HUES48 (cell line): ENCODE data around the gene B4GALT4.

Source experiments
- H3K27ac ChIP-seq: one replicate; pipeline ENCODE4 v1.7.0; 2013; ENCODE audit warnings: low read depth, low read length, inconsistent platforms
- H3K27me3 ChIP-seq: 2 replicates; pipeline ENCODE4 v1.6.1; 2013; ENCODE audit warnings: mild to moderate bottlenecking, low read length; ENCODE audit not compliant: control insufficient read depth, insufficient read depth
- H3K36me3 ChIP-seq: 2 replicates; pipeline ENCODE4 v1.6.1; 2013; ENCODE audit warnings: low read length; ENCODE audit not compliant: control insufficient read depth, insufficient read depth
- H3K4me1 ChIP-seq: 2 replicates; pipeline ENCODE4 v1.6.1; 2013; ENCODE audit warnings: mild to moderate bottlenecking, low read length; ENCODE audit not compliant: control insufficient read depth, insufficient read depth
- H3K4me3 ChIP-seq: 2 replicates; pipeline ENCODE4 v1.5.1; 2013; ENCODE audit warnings: mild to moderate bottlenecking, low read depth, low read length
- H3K9ac ChIP-seq: 2 replicates; pipeline ENCODE4 v1.6.1; 2013; ENCODE audit warnings: mild to moderate bottlenecking, low read depth, low read length, moderate library complexity
- H3K9me3 ChIP-seq: 2 replicates; pipeline ENCODE4 v1.6.1; 2013; ENCODE audit warnings: low read length; ENCODE audit not compliant: control insufficient read depth, insufficient read depth

The B4GALT4 gene

GRCh38 chr3:119237299-119237698 is 3.4 kb downstream of the B4GALT4 start:
- Histone ChIP-seq H3K4me3 (no peak overlapping the region), H3K9me3 (no peaks in the 10 kb centered on the region), H3K27ac (no peak overlapping the region), H3K4me1 (peaks cover 7% of the 10 kb centered on the region; the same call in 1 of the 2 replicates), H3K36me3 (peaks cover 48% of the 10 kb centered on the region), H3K9ac (no peak overlapping the region), H3K27me3 (no peaks in the 10 kb centered on the region)

DNA sequence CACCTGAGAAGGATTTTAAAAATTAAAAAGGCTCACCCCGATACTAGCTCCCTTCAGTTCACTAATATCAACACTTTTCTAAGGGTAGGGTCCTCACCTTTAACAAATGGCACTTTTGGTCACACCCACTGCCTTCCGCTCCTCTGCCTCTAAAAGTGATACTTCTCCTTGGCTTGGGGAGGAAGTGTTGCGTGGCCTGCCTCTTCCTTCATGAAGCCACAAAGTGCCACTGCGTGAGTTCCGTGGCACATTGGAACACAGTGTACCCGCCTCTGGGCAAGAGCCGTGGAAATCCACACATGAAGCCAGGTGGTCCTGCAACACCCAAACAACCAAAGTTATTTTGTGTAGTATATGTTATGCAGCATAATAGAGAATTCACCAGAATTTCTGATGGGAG is 3.9 kb downstream of the B4GALT4 start:
- Histone ChIP-seq H3K4me1 (peaks cover 7% of the 10 kb centered on the region; the same call in 1 of the 2 replicates), H3K4me3 (no peak overlapping the region), H3K9ac (no peak overlapping the region), H3K27ac (no peak overlapping the region), H3K36me3 (peaks cover 53% of the 10 kb centered on the region), H3K27me3 (no peaks in the 10 kb centered on the region), H3K9me3 (no peaks in the 10 kb centered on the region)

- H3K9me3 ChIP-seq, result no peaks in the 10 kb centered on the region
- H3K27ac ChIP-seq, result no peak overlapping the region
- no peak overlapping the region for H3K4me3 ChIP-seq
- no peaks in the 10 kb centered on the region for H3K27me3 ChIP-seq
- 0 out of 2 replicates have a peak, but pooled peaks cover 5% of the 10 kb centered on the region for H3K4me1 ChIP-seq
- peaks cover 66% of the 10 kb centered on the region for H3K36me3 ChIP-seq
- H3K9ac ChIP-seq, result no peak overlapping the region
These were observed 5.5 kb downstream of the B4GALT4 start for GRCh38 chr3:119235151-119235550.

DNA sequence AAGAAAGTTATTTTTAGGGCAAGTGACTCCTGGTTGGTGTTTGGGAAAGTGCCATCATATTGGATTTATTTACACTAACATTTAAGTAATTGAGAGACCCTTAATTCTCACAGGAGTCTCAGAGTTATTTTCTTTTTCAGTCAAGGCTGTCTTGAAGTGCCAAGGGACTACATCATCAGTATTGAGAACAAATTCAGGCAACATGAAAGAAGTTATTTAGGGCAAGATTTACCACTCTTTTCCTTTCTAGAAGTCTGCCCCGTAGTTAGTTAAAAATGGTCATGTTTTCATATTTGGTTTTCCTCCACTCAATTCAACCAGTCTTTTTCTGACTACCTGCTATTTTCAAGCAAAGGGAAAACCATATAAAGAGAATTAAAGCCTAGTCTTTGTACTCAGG is 6.1 kb downstream of the B4GALT4 start:
- H3K27ac ChIP-seq, result no peak overlapping the region
- H3K4me3 ChIP-seq, result no peak overlapping the region
- H3K4me1 ChIP-seq, result 0 out of 2 replicates have a peak, but pooled peaks cover 4% of the 10 kb centered on the region
- H3K9me3 ChIP-seq, result no peaks in the 10 kb centered on the region
- H3K27me3 ChIP-seq, result no peaks in the 10 kb centered on the region
- peaks cover 71% of the 10 kb centered on the region for H3K36me3 ChIP-seq
- H3K9ac ChIP-seq, result no peak overlapping the region

GRCh38 chr3:119230745-119231144 is 9.9 kb downstream of the B4GALT4 start:
- Histone ChIP-seq H3K9ac (no peak overlapping the region), H3K9me3 (no peaks in the 10 kb centered on the region), H3K4me3 (no peak overlapping the region), H3K27ac (no peak overlapping the region), H3K27me3 (no peaks in the 10 kb centered on the region), H3K4me1 (no peaks in the 10 kb centered on the region), H3K36me3 (peaks cover 95% of the 10 kb centered on the region)

DNA sequence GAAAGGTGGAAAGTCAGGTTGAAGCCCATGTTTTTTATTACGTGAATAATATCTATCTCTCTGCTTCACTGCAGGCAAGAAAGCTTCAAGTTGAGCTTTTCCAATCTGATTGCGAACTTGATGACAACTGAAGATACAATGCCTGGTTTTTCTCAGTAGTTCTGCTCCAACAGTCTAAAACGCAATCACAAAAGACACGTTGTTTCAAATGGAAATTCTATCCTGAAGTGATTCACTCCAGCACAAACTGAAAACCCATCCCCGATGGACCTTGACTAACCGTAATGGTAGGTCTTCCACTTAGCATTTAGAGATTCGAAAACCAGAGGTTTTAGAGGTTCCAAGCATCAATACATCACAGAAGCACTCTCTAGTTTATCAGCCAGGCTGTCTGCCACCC is 10.6 kb downstream of the B4GALT4 start:
- Histone ChIP-seq H3K4me1 (no peaks in the 10 kb centered on the region), H3K4me3 (no peak overlapping the region), H3K9ac (no peak overlapping the region), H3K36me3 (peaks cover 92% of the 10 kb centered on the region), H3K27ac (no peak overlapping the region), H3K9me3 (no peaks in the 10 kb centered on the region), H3K27me3 (no peaks in the 10 kb centered on the region)

DNA sequence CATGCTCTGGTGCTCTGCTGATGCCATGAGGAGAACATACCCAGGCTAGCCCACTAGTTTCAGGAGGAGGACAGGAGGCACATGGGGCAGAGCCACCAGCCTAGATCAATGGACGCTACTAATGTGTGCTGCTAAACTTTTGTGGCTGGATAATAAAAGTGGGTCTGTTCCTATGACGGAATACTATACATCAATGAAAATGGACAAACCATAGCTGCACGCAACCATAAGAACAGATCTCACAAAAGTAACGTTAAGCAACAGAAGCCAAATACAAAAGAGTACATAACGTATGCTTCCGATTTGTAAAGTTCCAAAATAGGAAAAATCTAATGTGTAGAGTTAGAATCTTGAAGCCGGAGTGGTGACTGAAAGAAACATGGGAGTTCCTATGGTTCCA is 11.5 kb downstream of the B4GALT4 start:
- H3K9me3 ChIP-seq, result no peaks in the 10 kb centered on the region
- H3K36me3 ChIP-seq, result peaks cover 92% of the 10 kb centered on the region
- no peaks in the 10 kb centered on the region for H3K27me3 ChIP-seq
- H3K4me1 ChIP-seq, result no peaks in the 10 kb centered on the region
- no peak overlapping the region for H3K27ac ChIP-seq
- no peak overlapping the region for H3K9ac ChIP-seq
- H3K4me3 ChIP-seq, result no peak overlapping the region

- Histone ChIP-seq H3K36me3 (peaks cover 92% of the 10 kb centered on the region), H3K27me3 (no peaks in the 10 kb centered on the region), H3K4me1 (no peaks in the 10 kb centered on the region), H3K9me3 (no peaks in the 10 kb centered on the region), H3K9ac (no peak overlapping the region), H3K4me3 (no peak overlapping the region), H3K27ac (no peak overlapping the region)
These were observed 12.1 kb downstream of the B4GALT4 start for GRCh38 chr3:119228373-119229145.

GRCh38 chr3:119227070-119227850 is 13.4 kb downstream of the B4GALT4 start:
- H3K27ac ChIP-seq, result no peak overlapping the region

DNA sequence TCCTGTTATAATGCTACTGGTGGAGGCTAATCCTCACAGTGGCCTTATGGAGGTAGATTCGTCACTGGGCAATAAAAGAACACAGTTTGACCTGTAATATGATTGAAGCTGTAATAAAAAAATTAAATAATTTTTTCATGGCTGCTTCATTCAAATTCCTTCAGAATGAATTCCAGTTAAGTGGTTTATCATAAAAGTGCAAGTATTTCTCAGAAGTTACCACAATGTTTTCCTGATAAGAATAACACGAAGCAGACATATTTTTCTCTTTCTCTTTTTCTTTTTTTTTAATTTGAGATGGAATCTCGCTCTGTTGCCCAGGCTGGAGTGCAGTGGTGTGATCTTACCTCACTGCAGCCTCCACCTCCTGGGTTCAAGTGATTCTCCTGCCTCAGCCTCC is 15.6 kb downstream of the B4GALT4 start:
- Histone ChIP-seq H3K36me3 (peaks cover 95% of the 10 kb centered on the region), H3K9ac (no peak overlapping the region), H3K27me3 (no peaks in the 10 kb centered on the region), H3K9me3 (no peaks in the 10 kb centered on the region), H3K4me3 (no peak overlapping the region), H3K27ac (no peak overlapping the region), H3K4me1 (no peaks in the 10 kb centered on the region)

More at GRCh38 chr3:119227070-119227850, 13.4 kb downstream of the B4GALT4 start:
- no peaks in the 10 kb centered on the region for H3K9me3 ChIP-seq
- H3K36me3 ChIP-seq, result peaks cover 93% of the 10 kb centered on the region
- no peak overlapping the region for H3K9ac ChIP-seq
- no peak overlapping the region for H3K4me3 ChIP-seq
- no peaks in the 10 kb centered on the region for H3K4me1 ChIP-seq
- H3K27me3 ChIP-seq, result no peaks in the 10 kb centered on the region

DNA sequence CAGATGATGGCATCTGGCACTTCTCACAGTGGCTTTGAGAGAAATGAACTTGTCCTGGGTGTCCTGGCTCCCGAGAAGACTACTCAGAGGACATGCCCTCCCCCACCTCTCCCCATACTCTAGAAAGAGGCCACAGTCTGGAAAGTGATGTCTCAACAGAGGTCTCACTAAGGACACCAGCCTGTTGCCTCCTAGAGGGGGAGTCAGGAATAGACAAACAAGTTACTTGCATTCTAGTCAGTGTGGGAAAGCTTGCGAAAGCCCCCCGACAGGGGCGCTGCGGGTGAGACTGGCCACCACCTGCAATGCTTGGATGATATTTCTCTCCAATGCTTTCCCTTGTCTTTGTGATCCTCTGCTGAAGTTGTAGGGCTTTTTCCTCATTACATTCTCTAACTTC is 17.2 kb downstream of the B4GALT4 start:
- no peaks in the 10 kb centered on the region for H3K27me3 ChIP-seq
- H3K9ac ChIP-seq, result no peak overlapping the region
- H3K36me3 ChIP-seq, result peaks cover 95% of the 10 kb centered on the region
- H3K9me3 ChIP-seq, result no peaks in the 10 kb centered on the region
- no peaks in the 10 kb centered on the region for H3K4me1 ChIP-seq
- no peak overlapping the region for H3K27ac ChIP-seq
- H3K4me3 ChIP-seq, result no peak overlapping the region
